ENCODE measurements around the gene MYH14. TPM values are rescaled to one million over a fixed set of nuclear protein-coding genes. Genes with fewer than 3 reads are reported as not detected.
A peak's percentile ranks its signal among the peaks of the same experiment; 100 is the strongest.

Gene MYH14
- total and polyA plus RNA-seq, 9 of the 15 experiments (the other 6 are each of a cell fraction or from before 2014, with no cell fraction given): 0.04 to 0.86 (median 0.19) TPM; not detected in 2

- TF ChIP-seq, protein P1, sequence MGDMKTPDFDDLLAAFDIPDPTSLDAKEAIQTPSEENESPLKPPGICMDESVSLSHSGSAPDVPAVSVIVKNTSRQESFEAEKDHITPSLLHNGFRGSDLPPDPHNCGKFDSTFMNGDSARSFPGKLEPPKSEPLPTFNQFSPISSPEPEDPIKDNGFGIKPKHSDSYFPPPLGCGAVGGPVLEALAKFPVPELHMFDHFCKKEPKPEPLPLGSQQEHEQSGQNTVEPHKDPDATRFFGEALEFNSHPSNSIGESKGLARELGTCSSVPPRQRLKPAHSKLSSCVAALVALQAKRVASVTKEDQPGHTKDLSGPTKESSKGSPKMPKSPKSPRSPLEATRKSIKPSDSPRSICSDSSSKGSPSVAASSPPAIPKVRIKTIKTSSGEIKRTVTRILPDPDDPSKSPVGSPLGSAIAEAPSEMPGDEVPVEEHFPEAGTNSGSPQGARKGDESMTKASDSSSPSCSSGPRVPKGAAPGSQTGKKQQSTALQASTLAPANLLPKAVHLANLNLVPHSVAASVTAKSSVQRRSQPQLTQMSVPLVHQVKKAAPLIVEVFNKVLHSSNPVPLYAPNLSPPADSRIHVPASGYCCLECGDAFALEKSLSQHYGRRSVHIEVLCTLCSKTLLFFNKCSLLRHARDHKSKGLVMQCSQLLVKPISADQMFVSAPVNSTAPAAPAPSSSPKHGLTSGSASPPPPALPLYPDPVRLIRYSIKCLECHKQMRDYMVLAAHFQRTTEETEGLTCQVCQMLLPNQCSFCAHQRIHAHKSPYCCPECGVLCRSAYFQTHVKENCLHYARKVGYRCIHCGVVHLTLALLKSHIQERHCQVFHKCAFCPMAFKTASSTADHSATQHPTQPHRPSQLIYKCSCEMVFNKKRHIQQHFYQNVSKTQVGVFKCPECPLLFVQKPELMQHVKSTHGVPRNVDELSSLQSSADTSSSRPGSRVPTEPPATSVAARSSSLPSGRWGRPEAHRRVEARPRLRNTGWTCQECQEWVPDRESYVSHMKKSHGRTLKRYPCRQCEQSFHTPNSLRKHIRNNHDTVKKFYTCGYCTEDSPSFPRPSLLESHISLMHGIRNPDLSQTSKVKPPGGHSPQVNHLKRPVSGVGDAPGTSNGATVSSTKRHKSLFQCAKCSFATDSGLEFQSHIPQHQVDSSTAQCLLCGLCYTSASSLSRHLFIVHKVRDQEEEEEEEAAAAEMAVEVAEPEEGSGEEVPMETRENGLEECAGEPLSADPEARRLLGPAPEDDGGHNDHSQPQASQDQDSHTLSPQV (IDR thresholded peaks at IDR 0.05): no peak
- TF ChIP-seq ZNF583 (CRISPR knock-in tag; IDR thresholded peaks at IDR 0.05): peak; percentile 92
- no peak for TF ChIP-seq KLF10 (CRISPR knock-in tag; IDR thresholded peaks at IDR 0.05)
- TF ChIP-seq RBFOX2 (IDR thresholded peaks at IDR 0.05; ENCODE audit: low read depth, low read length): no peak
- TF ChIP-seq SMAD4 (CRISPR knock-in tag; conservative IDR thresholded peaks at IDR 0.05): peak; percentile 92
- no peak for TF ChIP-seq UBTF (IDR thresholded peaks at IDR 0.05; ENCODE audit: borderline replicate concordance in 1 of 2, low read depth in 2 of 2, low read length in 2 of 2)
- TF ChIP-seq MAFG (tag; conservative IDR thresholded peaks at IDR 0.05): peak; percentile 33
- no peak for TF ChIP-seq NFE2 (IDR thresholded peaks at IDR 0.05; ENCODE audit: low read depth)
- TF ChIP-seq ZFP1 (CRISPR knock-in tag; IDR thresholded peaks at IDR 0.05): no peak
- peak; percentile 68; the same call in 1 of the 2 replicates for TF ChIP-seq RB1 (IDR thresholded peaks at IDR 0.05; ENCODE audit: low read depth)
- TF ChIP-seq L3MBTL2 (IDR thresholded peaks at IDR 0.05): peak; percentile 39; the same call in 1 of the 2 replicates
- no peak for TF ChIP-seq HNRNPK (IDR thresholded peaks at IDR 0.05; ENCODE audit: low read depth, low read length, poor library complexity, severe bottlenecking)
- TF ChIP-seq, protein P2, sequence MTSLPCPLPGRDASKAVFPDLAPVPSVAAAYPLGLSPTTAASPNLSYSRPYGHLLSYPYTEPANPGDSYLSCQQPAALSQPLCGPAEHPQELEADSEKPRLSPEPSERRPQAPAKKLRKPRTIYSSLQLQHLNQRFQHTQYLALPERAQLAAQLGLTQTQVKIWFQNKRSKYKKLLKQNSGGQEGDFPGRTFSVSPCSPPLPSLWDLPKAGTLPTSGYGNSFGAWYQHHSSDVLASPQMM (CRISPR knock-in tag; IDR thresholded peaks at IDR 0.05): no peak
- no peak for TF ChIP-seq ZBTB26 (CRISPR knock-in tag; IDR thresholded peaks at IDR 0.05)
- TF ChIP-seq COPS2 (conservative IDR thresholded peaks at IDR 0.05): no peak
- no peak for TF ChIP-seq RFX1 (IDR thresholded peaks at IDR 0.05)
- no peak for TF ChIP-seq NFYB (IDR thresholded peaks at IDR 0.05; ENCODE audit: extremely low read depth, insufficient read length)
- TF ChIP-seq CREM (IDR thresholded peaks at IDR 0.05; ENCODE audit: low read depth): peak; percentile 44; the same call in 1 of the 2 replicates
- TF ChIP-seq MBD1 (CRISPR knock-in tag; IDR thresholded peaks at IDR 0.05): no peak
- TF ChIP-seq HDAC1 (IDR thresholded peaks at IDR 0.05): peak in 1 of 2 experiments; percentile 80; a peak in 2 of 4 replicates
- TF ChIP-seq DACH1 (IDR thresholded peaks at IDR 0.05; ENCODE audit: partially characterized antibody): no peak
Measured at GRCh38 chr19:50269653-50270052, 66.2 kb downstream of the MYH14 start (continued).

Measured in K562 (cell line).